GM18508 (cell line): ENCODE results near the gene NPTXR.

Experiments used
- ATAC-seq: cut with Tn5 transposase; IDR thresholded peaks from one replicate; pipeline ENCODE4 v1.9.1; 2021; ENCODE audit warnings: moderate number of reproducible peaks; ENCODE audit not compliant: insufficient read depth, unreplicated experiment

Gene NPTXR

DNA sequence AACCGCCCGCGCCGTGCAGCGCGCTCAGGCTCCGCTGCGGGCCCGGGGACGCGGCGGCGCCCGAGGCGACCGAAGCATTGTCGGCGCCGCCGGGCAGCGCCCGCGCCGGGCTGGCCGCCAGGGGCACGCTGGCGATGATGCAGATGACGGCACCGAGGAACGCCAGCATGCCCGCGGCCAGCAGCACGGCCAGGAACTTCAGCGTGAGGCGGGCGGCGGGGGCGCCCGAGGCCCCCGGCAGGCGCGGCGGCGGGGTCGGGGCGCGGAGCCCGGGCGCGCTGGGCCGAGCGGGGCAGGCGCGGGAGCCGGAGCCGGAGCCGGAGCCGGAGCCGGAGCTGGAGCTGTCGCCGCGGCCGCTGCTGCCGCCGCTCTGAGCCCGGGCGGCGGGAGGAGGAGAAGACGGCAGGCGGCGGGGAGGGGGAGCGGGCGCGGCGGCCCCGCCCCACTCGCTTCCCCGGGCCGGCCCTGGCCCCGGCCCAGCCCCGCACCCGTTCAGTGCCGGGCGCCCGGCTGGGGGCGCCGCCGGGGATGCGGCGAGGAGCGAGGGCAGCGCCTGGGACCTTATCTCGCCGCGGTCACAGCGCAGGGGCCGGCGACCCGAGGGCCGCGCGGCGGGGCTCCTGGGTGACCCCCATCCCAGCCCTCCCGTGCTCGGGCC, at the start of gene NPTXR:
NPTXR (minus strand) TSS at position 372 of the 658 bp plus-strand sequence.
- ATAC-seq, result no peak

DNA sequence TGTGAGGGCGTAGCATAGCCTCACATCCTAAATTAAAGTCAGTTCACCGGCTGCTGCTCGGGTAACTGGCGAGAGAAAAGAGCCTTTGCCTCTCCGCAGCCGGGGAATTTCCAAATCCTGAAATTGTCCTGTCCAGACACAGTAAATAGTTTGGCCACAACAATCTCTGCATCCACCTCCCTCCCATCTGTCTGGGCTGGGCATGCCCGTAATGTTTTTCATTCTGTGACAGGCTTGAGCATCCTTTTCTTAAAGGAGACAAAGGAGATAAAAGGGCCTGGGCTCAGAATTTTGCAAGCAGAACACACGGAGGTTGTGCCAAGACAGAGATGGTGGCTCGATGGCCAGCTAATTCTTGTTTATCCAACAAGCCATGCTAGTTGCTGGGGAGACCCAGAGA, 47.4 kb upstream of the NPTXR start:
- ATAC-seq, result no peak

DNA sequence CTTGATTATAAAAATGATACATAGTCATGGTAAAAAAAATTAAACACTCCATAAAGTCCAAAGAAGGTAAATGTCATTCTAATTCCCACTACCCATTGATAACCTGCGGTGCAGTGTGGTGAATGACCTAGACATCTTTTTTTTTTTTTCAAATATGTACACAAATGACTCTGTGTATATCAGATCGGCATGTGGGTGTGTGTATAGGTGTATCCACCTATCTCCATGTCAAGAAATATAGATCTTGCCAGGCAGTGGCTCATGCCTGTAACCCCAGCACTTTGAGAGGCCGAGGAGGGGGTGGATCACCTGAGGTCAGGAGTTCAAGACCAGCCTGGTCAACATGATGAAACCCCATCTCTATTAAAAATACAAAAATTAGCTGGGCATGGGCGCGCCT, 46.5 kb upstream of the NPTXR start:
- no peak for ATAC-seq

DNA sequence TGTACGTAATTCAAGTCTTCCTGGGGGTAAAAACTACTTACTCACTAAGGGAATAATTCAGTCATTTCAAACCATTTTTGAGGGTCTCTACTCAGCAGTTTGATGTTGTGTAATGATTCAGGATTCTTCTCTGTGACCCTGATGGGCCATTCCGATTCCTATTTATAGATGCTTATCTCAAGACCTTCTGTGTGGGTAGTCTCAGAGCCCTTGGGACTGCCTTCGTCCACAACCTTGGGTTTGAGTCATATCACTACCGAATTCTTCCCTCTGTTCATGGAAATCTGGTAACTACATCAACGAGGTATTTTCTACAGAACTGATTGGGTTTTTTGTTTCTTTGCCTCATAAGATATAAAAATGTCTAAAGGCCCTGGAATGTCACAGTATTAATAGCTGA, 42.5 kb upstream of the NPTXR start:
- ATAC-seq, result no peak

DNA sequence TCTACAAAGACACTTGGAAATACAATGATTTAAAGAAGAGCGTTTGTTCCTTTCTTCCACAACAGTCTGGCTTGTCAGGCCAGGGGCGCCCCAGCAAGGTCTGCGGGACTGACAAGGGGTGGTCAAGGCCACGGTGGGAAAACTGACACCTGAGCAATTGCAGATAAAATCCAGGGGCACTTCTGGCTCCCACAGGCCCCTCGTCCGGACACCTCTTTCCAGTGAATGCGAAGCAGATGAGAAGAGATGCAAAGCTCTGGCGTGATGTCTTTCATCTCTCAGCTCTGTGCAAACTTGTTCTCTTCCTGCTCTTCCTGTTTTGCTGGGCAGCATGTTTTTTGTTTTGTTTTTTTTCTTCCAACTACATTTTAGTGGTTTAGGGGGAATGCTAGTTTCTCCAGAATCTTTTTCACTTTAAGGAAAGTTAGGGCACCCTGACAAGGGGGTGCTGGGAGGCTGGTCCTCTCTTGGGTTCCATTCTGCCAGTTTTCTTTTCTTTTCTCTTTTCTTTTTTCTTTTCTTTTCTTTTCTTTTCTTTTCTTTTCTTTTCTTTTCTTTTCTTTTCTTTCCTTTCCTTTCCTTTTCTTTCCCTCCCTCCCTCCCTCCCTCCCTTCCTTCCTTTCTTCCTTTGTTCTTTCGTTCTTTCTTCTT, 39.3 kb upstream of the NPTXR start:
- ATAC-seq, result no peak

DNA sequence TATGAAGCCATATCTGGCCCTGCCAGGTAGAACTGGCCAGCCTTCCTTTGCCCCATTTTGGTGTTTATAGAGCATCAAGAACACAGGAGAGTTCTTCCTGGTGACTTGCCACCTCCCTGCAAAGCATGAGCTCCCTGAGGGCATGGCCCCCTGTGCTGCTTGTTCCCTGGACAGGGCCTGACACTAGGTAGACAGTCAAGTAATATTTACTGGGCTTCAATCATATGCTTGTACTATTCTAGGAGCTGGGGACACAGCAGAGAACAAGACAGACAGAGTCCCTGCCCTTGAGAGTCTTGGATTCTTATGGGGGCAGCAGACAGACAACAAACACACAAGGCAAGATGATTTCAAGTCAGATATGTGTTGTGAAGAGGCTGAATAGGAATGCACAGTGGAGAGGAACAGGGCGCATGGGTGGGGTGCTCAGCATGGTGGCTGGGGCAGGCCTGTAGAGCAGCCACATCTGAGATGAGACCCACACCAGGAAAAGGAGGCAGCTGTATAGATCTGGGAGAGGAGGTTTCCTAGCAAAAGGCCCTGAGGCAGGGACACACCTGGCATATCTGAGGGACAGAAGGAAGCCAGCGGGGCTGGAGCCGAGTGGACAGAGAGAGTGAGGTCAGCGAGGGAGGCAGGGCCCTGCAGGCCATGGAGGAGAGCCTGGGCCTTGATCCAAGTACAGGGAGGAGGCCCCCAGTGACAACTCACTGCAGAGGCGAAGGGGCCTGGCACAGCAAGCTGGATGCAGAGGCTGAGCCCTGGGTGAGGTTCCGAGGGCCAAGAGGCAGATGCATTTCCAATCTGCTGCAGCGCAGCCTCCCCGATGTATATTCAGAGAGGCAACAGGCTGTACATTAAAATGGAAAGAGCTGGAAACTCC, 38.4 kb upstream of the NPTXR start:
- ATAC-seq, result no peak

DNA sequence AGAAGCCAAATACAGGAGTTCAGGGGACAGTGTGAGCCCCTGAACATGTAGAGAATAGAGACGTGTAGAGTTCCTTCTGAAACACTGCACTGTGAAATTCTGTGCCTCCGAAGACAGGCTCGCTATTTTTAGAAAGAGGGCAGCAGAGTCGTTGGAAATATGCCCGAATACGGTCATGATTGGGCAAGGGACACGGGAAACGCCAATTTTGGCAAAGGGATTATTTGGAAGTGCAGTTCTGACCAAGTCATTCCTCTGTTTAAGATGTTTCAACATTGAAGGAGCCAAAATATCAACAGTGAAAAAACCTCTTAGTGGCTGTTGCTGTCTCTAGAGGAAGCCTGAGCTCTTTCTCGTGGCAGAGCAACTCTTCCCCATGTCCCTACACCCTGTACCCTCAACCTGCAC, 37.6 kb upstream of the NPTXR start:
- ATAC-seq, result no peak

DNA sequence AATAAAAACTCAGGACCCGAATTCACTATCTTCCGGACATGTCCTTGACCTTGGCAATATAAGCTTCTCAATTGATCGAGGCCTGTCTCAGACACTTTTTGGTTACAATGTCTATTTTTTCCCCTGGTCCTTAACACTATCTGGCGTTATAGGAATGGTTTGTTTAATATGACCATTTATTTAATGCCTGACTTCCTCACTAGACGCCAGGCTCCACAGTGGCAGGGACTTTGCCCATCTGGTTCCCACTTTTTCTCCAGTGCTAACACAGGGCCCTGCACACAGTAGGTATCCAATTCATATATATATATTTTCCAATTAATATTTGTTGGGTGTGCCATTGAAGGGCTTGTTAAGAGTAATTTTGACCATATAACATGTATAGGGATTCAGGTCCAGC, 36.1 kb upstream of the NPTXR start:
- no peak for ATAC-seq

DNA sequence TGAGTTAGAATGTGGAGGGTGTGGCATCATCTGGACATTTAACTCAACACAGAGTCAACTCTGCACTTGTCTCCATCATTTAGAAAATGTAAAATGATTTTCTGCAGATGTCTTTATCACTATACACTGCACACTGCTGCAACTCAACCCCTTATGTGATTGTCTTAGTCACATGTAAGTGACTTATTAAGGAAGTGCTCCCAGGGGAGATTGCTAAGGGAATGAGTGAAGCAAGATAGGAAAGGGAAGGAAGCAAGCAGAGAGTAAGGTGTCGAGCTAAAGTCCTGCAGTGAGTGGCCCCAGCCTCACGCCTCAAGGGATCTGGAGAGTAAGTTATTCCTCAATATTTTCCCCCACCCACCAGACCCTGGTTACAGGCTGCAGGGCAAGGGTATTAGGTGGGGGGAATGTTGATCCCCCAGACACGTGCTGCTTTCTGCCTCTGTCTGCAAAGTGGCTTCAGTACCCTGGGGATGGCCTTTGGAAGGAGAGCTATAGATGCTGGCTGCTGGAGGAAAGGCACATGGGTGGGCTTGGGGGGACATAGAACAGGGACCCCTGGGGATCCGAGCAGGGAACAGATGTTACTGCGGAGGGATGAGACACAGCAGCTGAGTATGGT, 35.4 kb upstream of the NPTXR start:
- no peak for ATAC-seq

DNA sequence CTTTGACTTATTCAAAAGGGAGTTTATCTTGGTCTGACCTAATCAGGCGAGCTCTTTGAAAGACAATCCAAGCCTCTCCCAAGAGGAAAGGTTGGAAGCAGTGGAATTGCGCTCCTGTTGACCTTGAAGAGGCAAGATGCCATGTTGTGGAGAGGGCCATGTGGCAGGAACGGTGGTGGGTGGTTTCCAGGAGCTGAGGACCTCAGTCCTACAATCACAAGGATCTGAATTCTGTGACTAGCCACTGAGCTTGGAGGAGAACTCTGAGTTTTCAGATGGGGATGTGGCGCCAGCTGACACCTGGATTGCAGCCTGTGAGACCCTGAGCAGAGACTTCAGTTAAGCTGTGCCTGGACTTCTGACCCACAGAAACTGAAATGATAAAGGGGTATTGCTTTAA, 34.2 kb upstream of the NPTXR start:
- ATAC-seq, result no peak

DNA sequence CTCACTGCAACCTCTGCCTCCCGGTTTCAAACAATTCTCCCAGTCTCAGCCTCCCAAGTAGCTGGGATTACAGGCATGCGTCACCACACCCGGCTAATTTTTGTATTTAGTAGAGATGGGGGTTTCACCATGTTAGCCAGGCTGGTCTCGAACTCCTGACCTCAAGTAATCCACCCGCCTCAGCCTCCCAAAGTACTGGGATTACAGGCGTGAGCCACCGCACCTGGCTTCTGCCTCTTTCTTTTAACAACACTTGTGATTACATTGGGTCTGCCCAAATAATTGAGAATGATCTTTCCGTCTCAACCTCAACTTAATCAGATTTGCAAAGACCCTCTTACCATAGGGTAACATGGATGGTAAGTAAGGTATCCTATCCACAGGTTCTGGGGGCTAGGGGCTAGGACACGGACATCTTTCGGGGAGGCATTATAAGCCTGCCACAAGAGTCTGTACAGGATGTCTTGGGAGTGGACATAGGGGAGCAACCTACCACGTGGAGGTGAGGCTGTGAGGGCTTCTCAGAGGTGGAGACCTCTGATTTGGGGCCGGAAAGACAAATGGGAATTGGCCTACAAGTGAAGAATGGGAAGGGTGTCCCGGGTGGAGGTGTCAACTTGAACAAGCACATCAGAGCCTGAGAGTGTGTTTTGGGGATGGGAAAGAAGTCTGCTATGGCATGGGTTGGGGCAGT, 30.8 kb upstream of the NPTXR start:
- no peak for ATAC-seq

DNA sequence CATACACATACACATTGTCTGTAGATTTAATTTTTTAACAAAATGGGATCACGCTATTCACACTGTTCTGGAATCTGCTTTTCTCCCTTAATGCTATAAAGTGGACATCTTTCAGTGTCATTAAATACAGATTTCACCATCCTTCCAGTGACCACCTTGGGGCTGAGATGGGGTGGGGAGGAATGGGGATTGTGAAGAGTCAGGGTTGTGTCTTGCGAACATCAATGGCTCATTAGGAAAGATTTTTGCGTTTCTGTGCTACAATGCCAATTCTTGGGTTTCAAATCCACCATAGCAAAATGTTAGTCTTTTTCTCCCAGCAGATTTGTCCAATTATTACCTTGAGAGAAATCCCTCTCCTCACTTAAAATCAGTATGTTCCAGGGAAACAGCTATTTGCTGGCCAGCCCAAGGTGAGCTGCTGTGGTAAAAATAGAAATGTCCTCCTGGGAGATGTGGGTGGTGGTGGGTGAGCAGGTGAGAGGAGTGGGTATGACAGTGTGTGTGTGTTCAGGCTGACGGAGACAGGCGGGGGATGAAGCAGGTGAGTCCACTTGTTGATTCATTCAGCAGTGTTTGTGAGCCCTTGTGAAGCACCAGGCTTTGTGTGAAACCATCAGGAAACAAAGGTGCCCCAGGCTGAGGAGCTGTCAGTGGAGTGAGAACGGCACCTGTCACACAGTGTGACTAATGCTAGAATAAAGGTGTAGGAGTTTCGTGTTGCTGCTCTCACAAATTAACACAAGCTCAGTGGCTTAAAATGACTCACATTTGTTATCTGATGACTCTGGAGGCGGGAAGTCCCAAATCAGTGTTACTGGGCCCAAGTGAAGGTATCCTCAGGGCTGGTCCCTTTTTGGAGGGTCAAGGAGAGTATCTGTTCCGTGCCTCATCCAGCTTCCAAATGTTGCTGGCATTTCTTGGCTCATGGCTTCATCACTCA, 29.9 kb upstream of the NPTXR start:
- ATAC-seq, result no peak

DNA sequence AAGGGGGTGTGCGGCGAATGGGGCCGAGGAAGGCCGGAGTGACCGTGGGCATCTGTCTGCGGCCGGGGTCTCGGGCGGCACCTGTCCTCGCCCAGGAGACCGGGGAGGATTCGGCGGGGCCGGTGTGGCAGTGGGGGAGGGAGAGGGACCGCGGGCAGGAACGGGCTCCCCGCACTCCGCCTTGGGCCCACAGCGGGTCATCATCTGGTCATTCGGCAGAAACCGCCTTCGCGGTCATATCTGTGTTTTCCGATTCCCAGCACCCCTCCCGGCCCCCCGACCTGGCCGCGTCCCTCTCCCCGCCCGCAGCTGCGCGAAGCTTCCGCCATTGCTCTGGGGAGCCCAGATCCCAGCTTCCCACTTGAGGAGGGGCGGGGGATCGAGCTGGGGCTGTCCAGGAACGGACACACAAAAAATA, 29.0 kb upstream of the NPTXR start:
- no peak for ATAC-seq

DNA sequence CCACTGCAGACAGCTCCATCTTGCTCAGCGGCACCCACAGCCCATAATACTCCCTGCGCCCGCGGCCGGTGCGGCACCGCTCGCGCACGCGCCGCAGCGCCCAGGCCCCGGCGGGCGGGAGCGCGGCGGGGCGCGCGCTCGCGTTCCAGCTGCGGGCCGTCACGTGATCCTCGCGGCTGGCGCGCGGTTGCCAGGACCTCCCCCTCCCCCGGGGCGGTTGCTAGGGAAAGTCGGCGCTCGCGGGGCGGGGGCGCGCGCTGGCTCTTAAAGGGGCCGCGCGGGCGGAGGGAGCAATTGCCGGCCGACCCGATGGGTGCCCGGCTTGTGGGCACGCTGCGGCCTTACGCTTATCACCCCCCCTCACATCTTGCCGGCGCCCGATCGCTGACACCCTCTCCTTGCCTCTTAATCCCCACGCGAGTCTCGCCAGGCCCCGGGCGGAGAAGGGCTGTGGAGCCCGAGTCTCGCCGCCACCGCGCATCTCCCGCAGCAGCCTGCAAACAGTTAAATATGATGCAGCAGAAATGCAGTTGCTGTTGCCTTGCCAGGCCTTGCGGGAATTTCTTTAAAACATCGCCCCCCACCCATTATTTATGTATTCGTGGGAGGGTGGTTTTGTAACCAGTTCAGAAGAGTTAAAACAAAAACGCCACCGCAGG, 28.5 kb upstream of the NPTXR start, which contains the start of gene CBX6:
CBX6 (minus strand) TSS at position 45 of the 659 bp plus-strand sequence; CDS start at position 19, 26 bp downstream.
- ATAC-seq, result no peak

DNA sequence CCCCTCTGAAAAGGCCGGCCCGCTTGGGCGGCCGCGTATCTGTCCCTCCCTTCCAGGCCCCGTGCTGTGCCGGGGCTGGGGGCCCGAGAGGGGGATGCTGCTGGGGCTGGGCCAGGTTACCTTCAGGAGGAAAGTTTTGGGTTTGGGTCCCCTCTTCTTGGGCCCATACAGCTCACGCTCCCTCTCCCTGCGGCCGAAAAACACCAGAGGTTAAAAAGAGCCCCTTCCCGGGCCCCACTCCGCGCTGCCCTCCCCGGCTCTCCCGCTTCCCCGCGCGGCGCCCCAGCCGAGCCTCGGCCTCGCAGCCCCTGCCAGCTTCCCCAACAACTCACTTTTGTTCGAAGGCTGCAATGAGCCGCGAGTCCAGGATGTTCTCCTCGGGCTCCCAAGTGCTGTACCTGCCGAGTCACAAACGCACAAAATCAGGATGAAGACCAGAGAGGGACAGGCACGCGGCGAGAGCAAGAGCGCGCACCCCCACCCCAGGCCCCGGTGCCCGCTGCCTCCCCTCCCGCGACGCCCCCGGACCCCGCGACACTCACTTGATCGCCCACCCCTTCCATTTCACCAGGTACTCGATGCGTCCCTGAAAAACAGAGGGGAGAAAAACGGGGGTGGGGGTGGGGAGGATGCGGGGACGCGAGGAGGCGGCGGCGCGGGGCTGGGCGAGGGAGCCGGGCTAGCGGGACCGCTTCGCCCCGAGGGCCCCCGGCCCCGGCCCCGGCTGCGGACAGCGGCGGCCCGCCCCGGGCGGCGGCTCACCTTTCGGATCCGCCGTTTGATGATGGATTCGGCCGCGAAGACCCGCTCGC, 27.7 kb upstream of the NPTXR start:
- ATAC-seq, result no peak

DNA sequence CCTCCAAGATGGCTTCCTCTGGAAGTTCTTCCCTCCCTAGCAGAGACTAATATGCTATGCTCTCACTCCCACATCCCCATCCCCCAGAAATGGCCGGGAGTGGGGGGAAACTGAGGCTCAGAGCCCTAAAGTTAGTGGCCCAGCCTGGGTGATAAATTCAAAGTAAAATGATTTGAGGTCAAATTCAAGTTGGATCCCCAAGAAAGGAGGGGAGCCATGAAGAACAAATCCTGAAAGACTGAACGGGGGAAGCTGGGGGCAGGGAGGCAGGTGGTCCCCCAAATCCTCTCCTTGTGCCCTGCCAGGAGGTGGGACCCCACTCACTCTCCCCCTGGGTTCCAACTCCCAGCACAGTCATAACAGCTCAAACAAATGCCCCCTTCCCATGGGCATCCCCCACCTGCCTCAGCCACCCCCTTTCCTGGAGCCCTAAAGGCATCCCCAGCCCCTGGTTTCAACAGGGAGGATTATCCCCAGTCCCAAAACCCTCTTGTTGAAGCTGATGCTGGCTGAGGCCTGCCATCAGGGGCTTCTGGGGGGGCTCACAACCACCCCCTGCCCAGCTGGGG, 27.0 kb upstream of the NPTXR start:
- ATAC-seq, result no peak

DNA sequence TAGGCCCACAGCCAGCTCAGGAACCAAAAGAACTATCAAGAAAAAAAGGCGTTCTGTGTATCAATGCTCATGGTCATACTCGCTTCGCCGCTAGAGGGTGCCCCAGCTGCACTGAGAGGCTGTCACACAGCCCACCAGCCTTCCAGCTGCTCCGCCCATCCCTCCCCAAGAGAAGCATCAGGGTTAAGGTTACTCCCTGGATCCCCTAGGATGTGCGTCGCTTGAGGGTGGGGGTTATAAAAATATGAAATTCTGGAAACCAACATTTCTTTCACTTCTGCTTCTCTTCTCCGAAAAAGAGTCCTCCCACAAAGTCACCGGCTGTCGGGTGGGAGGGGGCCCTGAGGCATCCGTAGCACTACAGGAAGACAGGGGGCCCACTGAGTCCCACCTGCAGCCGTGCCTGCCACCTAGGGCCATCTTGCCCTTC, 26.5 kb upstream of the NPTXR start:
- no peak for ATAC-seq
